KMS-11 (cell line): ENCODE results near the gene SCAPER.
"Not testable (repeated sequence)": the region's sequence is repeated elsewhere in the genome, so short reads cannot be mapped to it uniquely, and the experiment has no call there.

Experiments
- H2AFZ ChIP-seq: fragments of 200-600 bp; sonication (generic); 2 replicates; pipeline ENCODE4 v1.6.1; 2016; ENCODE audit warnings: antibody characterized with exemption, mixed run types, low read depth
- H3K27ac ChIP-seq: fragments of 200-600 bp; sonication (generic); 2 replicates; pipeline ENCODE4 v1.6.1; 2016; ENCODE audit warnings: mild to moderate bottlenecking, mixed run types
- H3K27me3 ChIP-seq: fragments of 200-600 bp; sonication (generic); 2 replicates; pipeline ENCODE4 v1.6.1; 2017; ENCODE audit warnings: mild to moderate bottlenecking, low read depth, mixed run types, moderate library complexity; ENCODE audit not compliant: insufficient read depth
- H3K36me3 ChIP-seq: fragments of 200-600 bp; sonication (generic); 2 replicates; pipeline ENCODE4 v1.6.1; 2017; ENCODE audit warnings: mild to moderate bottlenecking, mixed run types; ENCODE audit not compliant: insufficient read depth
- H3K4me1 ChIP-seq: fragments of 200-600 bp; sonication (generic); 2 replicates; pipeline ENCODE4 v1.6.1; 2016; ENCODE audit warnings: mild to moderate bottlenecking, low read depth, mixed run types; ENCODE audit not compliant: poor library complexity, severe bottlenecking
- H3K4me2 ChIP-seq: fragments of 200-600 bp; sonication (generic); 2 replicates; pipeline ENCODE4 v1.7.0; 2016; ENCODE audit warnings: mild to moderate bottlenecking, mixed run types
- H3K4me3 ChIP-seq: fragments of 200-600 bp; sonication (generic); IDR thresholded peaks from 2 replicates; pipeline ENCODE4 v1.6.1; 2017; ENCODE audit warnings: low read depth, low read length, mixed read lengths; ENCODE audit not compliant: insufficient read depth
- H3K79me2 ChIP-seq: fragments of 200-600 bp; sonication (generic); 2 replicates; pipeline ENCODE4 v1.6.1; 2016; ENCODE audit warnings: low read depth, mixed run types; ENCODE audit not compliant: insufficient read depth
- H3K9ac ChIP-seq: fragments of 200-600 bp; sonication (generic); 2 replicates; pipeline ENCODE4 v1.6.1; 2016; ENCODE audit warnings: mild to moderate bottlenecking, mixed run types
- H4K20me1 ChIP-seq: fragments of 200-600 bp; sonication (generic); 2 replicates; pipeline ENCODE4 v1.6.1; 2016; ENCODE audit warnings: mild to moderate bottlenecking, mixed run types; ENCODE audit not compliant: insufficient read depth
- TF ChIP-seq, protein P1 (sequence below): fragments of 200-600 bp; sonication (generic); conservative IDR thresholded peaks from 2 replicates; pipeline ENCODE4 v1.6.1; 2017; ENCODE audit warnings: low read depth, mild to moderate bottlenecking, antibody characterized with exemption, low read length, moderate library complexity, mixed read lengths

The SCAPER gene

DNA sequence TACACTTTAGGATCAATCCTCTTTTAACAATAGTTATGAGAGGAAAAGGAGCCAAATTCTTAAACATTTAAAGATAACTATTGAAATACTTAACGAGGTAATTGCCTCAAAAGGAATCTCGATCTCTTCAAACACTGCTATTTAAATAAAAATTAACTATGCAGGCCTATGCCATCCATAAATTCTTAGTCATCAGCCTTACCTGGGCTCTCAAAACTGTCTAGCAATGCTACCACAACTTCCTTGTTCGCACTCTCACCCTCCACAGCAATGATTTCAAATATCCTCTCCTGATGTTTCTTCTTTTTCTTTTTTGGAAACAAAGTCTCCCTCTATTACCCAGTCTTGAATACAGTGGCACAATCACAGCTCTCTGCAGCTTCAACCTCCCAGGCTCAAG lies 606.2 kb downstream of the SCAPER start:
- peaks cover 84% of the 10 kb centered on the region for H3K79me2 ChIP-seq
- peaks cover 17% of the 10 kb centered on the region for H4K20me1 ChIP-seq

DNA sequence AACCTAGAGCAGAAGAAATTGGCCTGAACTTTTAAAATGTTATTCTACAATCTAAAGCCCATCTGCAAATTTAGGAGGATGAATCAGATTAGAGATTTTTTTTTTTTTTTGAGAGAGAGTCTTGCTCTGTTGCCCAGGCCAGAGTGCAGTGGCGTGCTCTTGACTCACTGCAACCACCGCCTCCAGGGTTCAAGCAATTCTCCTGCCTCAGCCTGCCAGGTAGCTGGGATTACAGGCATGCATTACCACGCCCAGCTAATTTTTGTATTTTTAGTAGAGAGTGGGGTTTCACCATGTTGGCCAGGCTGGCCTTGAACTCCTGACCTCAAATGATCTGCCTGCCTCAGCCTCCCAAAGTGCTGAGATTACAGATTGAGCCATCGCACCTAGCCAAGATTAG lies 607.2 kb downstream of the SCAPER start:
- peaks cover 29% of the 10 kb centered on the region for H3K4me1 ChIP-seq
- not testable (repeated sequence) for H3K4me3 ChIP-seq, H3K9ac ChIP-seq, H2AFZ ChIP-seq, H3K4me2 ChIP-seq, H3K27me3 ChIP-seq, H3K27ac ChIP-seq, H3K36me3 ChIP-seq
- H4K20me1 ChIP-seq = peaks cover 17% of the 10 kb centered on the region
- H3K79me2 ChIP-seq = peaks cover 73% of the 10 kb centered on the region

More for the DNA sequence above, 606.2 kb downstream of the SCAPER start:
- Histone ChIP-seq H3K4me2 (no peak overlapping the region), H3K4me1 (peaks cover 29% of the 10 kb centered on the region), H3K36me3 (no peaks in the 10 kb centered on the region), H3K27ac (no peak overlapping the region), H2AFZ (no peak overlapping the region), H3K27me3 (no peaks in the 10 kb centered on the region), H3K9ac (no peak overlapping the region), H3K4me3 (no peak overlapping the region)
- TF ChIP-seq, protein P1, sequence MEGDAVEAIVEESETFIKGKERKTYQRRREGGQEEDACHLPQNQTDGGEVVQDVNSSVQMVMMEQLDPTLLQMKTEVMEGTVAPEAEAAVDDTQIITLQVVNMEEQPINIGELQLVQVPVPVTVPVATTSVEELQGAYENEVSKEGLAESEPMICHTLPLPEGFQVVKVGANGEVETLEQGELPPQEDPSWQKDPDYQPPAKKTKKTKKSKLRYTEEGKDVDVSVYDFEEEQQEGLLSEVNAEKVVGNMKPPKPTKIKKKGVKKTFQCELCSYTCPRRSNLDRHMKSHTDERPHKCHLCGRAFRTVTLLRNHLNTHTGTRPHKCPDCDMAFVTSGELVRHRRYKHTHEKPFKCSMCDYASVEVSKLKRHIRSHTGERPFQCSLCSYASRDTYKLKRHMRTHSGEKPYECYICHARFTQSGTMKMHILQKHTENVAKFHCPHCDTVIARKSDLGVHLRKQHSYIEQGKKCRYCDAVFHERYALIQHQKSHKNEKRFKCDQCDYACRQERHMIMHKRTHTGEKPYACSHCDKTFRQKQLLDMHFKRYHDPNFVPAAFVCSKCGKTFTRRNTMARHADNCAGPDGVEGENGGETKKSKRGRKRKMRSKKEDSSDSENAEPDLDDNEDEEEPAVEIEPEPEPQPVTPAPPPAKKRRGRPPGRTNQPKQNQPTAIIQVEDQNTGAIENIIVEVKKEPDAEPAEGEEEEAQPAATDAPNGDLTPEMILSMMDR = no peak
